Gastrocnemius medialis (tissue), 4 donors: ENCODE results near the gene LRRC4C.

Experiments used
- POLR2A ChIP-seq, 2 donors: fragments of 450-650 bp; IDR thresholded peaks; one replicate each; pipeline ENCODE4 v1.6.1; 2017; ENCODE audit warnings: antibody characterized with exemption in 2 of 2, mild to moderate bottlenecking in 2 of 2, moderate library complexity in 2 of 2
- TF ChIP-seq, protein P1 (sequence below), 5 experiments: fragments of 450-650 bp in 3 of 5; fragments of 200-600 bp in 2 of 5; sonication (generic) in 2 of 5; IDR thresholded peaks in 4 of 5; conservative IDR thresholded peaks in 1 of 5; 1 replicate in 4 of 5; 2 replicates in 1 of 5; pipeline ENCODE4 v1.5.1; 2016 to 2019; ENCODE audit warnings: antibody characterized with exemption in 5 of 5, mild to moderate bottlenecking in 3 of 5, moderate library complexity in 3 of 5

DNA sequence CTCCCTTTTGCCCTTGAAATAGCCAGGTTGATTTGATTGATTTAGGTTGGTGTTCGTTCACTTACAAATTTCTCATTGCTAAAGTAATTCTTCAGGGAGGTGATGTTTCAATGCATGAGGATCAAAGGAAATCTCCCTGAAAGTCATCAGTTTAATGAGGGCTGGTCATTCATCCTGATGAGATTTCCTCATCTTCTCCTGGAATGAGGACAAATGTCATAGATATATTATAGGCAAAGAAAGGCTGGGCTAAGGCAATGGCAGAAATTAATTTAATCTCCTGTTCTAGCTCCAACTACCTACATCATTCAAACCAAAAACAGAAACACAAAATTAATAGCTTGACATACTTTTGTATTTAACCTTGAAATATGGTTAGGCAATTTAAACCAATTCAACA lies 1052.1 kb downstream of the LRRC4C start:
- TF ChIP-seq, protein P1, sequence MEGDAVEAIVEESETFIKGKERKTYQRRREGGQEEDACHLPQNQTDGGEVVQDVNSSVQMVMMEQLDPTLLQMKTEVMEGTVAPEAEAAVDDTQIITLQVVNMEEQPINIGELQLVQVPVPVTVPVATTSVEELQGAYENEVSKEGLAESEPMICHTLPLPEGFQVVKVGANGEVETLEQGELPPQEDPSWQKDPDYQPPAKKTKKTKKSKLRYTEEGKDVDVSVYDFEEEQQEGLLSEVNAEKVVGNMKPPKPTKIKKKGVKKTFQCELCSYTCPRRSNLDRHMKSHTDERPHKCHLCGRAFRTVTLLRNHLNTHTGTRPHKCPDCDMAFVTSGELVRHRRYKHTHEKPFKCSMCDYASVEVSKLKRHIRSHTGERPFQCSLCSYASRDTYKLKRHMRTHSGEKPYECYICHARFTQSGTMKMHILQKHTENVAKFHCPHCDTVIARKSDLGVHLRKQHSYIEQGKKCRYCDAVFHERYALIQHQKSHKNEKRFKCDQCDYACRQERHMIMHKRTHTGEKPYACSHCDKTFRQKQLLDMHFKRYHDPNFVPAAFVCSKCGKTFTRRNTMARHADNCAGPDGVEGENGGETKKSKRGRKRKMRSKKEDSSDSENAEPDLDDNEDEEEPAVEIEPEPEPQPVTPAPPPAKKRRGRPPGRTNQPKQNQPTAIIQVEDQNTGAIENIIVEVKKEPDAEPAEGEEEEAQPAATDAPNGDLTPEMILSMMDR (IDR thresholded peaks at IDR 0.05 in 4 of 5, conservative IDR thresholded peaks at IDR 0.05 in 1 of 5), result no peak
- no peak for TF ChIP-seq POLR2A (IDR thresholded peaks at IDR 0.05)
